Lower lobe of right lung (tissue), 2 donors: ENCODE results near the gene ACTMAP. TPM values are rescaled to one million over a fixed set of nuclear protein-coding genes. Genes with fewer than 3 reads are reported as not detected.
"Not testable (repeated sequence)": the region's sequence is repeated elsewhere in the genome, so short reads cannot be mapped to it uniquely, and the experiment has no call there.

Source experiments
- ATAC-seq, 2 donors: fragments of 200-7000 bp; cut with Tn5 transposase; one replicate each; pipeline ENCODE4 v1.9.1; 2020 to 2022; ENCODE audit warnings: mild to moderate bottlenecking in 2 of 2, moderate library complexity in 2 of 2
- DNase-seq: peaks from one replicate; pipeline ENCODE4 v3.0.0-alpha.2; 2020
- H3K27ac ChIP-seq: fragments of 200-600 bp; one replicate; pipeline ENCODE4 v1.8.0; 2022
- H3K27me3 ChIP-seq: fragments of 200-600 bp; one replicate; pipeline ENCODE4 v1.8.0; 2022; ENCODE audit warnings: low read depth
- H3K36me3 ChIP-seq: fragments of 200-600 bp; one replicate; pipeline ENCODE4 v1.8.0; 2022; ENCODE audit warnings: mild to moderate bottlenecking
- H3K4me1 ChIP-seq: fragments of 200-600 bp; one replicate; pipeline ENCODE4 v1.8.0; 2022
- H3K4me3 ChIP-seq: fragments of 200-600 bp; one replicate; pipeline ENCODE4 v1.8.0; 2022; ENCODE audit warnings: mild to moderate bottlenecking
- H3K9me3 ChIP-seq: fragments of 200-600 bp; one replicate; pipeline ENCODE4 v1.8.0; 2022
- CTCF ChIP-seq: fragments of 200-600 bp; IDR thresholded peaks from one replicate; pipeline ENCODE4 v1.8.0; 2022; ENCODE audit warnings: antibody characterized with exemption, mild to moderate bottlenecking
- intact Hi-C: fragments of 100-400 bp; cut with DNase I; formaldehyde crosslinking; loops from one replicate; pipeline ENCODE4 v1.11.0; 2022
- total RNA-seq: library from RNA; stranded (reverse); fragmentation: NEBNext Ultra II Directional; extraction: Animal tissue kit (Norgen Biotek cat#: 25700); gene quantifications from one replicate; pipeline ENCODE4 v1.2.1, GENCODE V29; 2021
- donor health status: DM: no; HTN: yes; CAD: no; lungs with severe emphysema.

The ACTMAP gene
- total RNA-seq, 1 donor from 2014 or later: 17.6 TPM

DNA sequence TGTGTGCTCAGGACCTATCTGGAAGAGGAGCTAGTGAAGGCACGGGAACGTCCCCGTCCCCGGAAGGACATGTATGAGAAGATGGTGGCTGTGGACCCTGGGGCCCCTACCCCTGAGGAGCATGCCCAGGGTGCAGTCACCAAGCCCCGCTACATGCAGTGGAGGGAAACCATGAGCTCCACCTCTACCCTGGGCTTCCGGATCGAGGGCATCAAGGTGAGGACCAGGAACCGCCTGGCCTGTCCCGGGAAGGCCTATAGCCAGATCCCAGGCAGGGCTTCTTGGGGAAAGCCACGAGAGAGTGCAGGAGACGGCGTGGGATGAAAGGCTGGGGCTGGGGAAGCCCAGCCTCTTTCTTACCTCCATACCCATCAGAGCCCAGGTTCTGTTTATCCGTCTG is 17.1 kb downstream of the ACTMAP start:
- DNase-seq (no peak), ATAC-seq (no peak)
- no peak overlapping the region for H3K27ac ChIP-seq
- no peaks in the 10 kb centered on the region for H3K9me3 ChIP-seq
- TF ChIP-seq CTCF: no peak
- no peaks in the 10 kb centered on the region for H3K4me1 ChIP-seq
- H3K4me3 ChIP-seq: no peak overlapping the region
- intact Hi-C loops: no loop called here
- no peaks in the 10 kb centered on the region for H3K27me3 ChIP-seq
- H3K36me3 ChIP-seq: peaks cover 100% of the 10 kb centered on the region

DNA sequence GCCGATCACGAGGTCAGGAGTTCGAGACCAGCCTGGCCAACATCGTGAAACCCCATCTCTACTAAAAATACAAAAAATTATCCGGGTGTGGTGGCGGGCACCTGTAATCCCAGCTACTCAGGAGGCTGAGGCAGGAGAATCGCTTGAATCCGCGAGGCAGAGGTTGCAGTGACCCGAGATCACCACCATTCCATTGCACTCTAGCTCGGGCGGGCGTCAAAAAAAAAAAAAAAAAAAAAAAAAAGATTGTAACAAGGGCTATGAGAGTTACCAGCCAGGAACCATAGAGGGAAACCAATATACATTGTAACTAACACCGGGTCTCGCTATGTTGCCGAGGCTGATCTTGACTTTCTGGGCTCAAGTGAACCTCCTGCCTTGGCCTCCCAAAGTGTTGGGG is 18.0 kb downstream of the ACTMAP start:
- H3K4me3 ChIP-seq: not testable (repeated sequence)

GRCh38 chr19:40730065-40730464 is 20.2 kb downstream of the ACTMAP start:
- H3K4me1 ChIP-seq, DNase-seq, H3K27me3 ChIP-seq, H3K9me3 ChIP-seq, H3K4me3 ChIP-seq, ATAC-seq, intact Hi-C loops, H3K27ac ChIP-seq: not testable (repeated sequence)
- peaks cover 100% of the 10 kb centered on the region for H3K36me3 ChIP-seq

More for the DNA sequence above, 18.0 kb downstream of the ACTMAP start:
- H3K4me1 ChIP-seq, ATAC-seq, DNase-seq, H3K27me3 ChIP-seq, H3K9me3 ChIP-seq, intact Hi-C loops, H3K27ac ChIP-seq: not testable (repeated sequence)
- peaks cover 100% of the 10 kb centered on the region for H3K36me3 ChIP-seq

DNA sequence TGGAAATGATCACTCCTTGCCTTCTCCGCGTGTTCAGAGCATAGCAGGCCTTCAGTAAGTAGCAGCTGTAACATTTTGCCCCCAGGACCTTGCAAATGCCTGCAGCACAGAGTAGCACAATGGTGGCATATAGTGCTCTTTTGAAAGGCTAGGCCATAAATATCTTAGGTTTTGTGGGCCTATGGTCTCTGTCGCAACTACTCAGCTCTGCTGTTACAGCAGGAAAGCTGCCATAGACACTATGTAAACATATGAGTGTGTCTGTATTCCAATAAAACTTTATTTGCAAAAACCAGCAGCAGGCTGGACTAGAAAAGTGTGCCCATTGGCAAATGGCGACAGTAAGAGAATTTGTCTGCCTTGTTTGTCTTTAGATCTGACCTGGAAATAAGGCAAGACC is 24.0 kb downstream of the ACTMAP start:
- H3K9me3 ChIP-seq: no peaks in the 10 kb centered on the region
- no peaks in the 10 kb centered on the region for H3K27me3 ChIP-seq
- no peak overlapping the region for H3K27ac ChIP-seq
- peaks cover 31% of the 10 kb centered on the region for H3K4me1 ChIP-seq
- peaks cover 82% of the 10 kb centered on the region for H3K36me3 ChIP-seq
- ATAC-seq (no peak), DNase-seq (no peak)
- no peak for TF ChIP-seq CTCF
- intact Hi-C loops: no loop called here
- no peak overlapping the region for H3K4me3 ChIP-seq

GRCh38 chr19:40724855-40725254 is 25.4 kb downstream of the ACTMAP start:
- TF ChIP-seq CTCF: no peak
- H3K36me3 ChIP-seq: peaks cover 68% of the 10 kb centered on the region
- ATAC-seq (no peak), DNase-seq (no peak)
- intact Hi-C loops: no loop called here
- no peak overlapping the region for H3K27ac ChIP-seq
- no peak overlapping the region for H3K4me3 ChIP-seq
- H3K27me3 ChIP-seq: no peaks in the 10 kb centered on the region
- H3K9me3 ChIP-seq: no peaks in the 10 kb centered on the region
- peaks cover 43% of the 10 kb centered on the region for H3K4me1 ChIP-seq

DNA sequence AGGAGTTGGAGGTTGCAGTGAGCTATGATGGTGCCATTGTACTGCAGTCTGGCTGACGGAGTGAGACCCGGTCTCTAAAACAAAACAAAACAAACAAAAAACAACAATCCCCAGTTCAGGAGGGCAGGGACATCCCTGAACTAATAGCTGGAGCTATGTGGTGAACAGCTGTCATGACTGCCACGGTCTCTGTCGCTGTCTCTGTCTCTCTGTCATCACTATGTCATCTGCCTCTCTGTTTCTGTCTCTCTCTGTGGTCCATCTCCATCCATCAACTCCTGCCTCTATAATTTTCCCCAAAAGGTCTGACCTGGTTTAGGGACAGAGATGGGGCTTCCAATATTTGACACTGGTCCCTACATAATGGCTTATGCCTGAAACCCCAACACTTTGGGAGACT is 26.0 kb downstream of the ACTMAP start:
- intact Hi-C loops: no loop called here
- H3K36me3 ChIP-seq: peaks cover 62% of the 10 kb centered on the region
- H3K27me3 ChIP-seq: no peaks in the 10 kb centered on the region
- ATAC-seq (no peak), DNase-seq (no peak)
- H3K4me3 ChIP-seq: no peak overlapping the region
- peaks cover 48% of the 10 kb centered on the region for H3K4me1 ChIP-seq
- H3K27ac ChIP-seq: no peak overlapping the region
- no peak for TF ChIP-seq CTCF
- no peaks in the 10 kb centered on the region for H3K9me3 ChIP-seq
